NCI-H2227 (cell line): ENCODE data around the gene BUD13.

ENCODE experiments used
- DNase-seq: peaks from one replicate; lab custom pipeline; 2025; ENCODE audit not compliant: unreplicated experiment; lab: John Stamatoyannopoulos, UW

BUD13 gene

DNA sequence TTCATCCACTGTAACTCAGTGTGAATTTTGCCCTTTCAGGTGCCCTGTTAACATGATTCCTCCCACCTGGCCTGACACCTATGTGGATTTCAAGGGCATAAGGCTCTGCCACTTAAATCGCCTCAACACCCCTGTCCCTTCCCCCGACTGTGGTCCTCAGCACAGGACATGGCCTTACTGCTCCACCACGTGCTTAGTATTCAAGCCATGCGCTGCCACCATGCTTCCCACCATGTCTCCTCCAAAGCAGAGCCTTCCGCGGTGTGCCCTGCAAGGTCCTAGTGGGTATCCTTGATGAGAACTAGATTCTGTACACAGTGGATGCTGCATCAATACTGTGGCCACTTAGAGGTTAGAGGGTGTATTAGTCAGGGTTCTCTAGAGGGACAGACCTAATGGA, 51.9 kb downstream of the BUD13 start:
- no peak for DNase-seq

DNA sequence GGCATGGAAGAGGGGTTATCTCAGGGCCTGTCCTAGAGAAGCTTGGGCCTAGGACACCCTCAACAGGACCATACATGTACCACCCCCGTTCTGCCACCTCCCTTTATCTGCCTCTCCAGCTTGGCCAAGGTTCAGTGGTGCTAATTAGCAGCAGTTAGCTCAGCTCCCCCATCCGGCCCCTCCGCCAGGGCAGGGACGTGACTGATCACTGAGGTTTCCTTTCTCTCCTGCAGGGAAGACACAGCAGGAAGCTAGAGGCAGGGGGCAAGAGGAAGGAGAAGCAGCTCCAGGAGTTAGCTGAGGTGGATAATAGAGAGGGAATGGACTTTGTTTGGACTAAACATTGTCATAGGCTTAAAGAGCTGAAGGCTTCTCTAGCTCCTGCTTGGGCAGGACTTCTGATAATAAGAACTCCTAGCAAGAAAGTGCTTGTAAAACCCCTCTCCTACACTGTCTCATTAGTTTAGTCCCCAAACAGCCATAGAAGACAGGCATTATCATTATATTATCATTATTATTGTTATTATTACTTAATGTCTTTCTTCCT, 53.8 kb downstream of the BUD13 start:
- DNase-seq = no peak

DNA sequence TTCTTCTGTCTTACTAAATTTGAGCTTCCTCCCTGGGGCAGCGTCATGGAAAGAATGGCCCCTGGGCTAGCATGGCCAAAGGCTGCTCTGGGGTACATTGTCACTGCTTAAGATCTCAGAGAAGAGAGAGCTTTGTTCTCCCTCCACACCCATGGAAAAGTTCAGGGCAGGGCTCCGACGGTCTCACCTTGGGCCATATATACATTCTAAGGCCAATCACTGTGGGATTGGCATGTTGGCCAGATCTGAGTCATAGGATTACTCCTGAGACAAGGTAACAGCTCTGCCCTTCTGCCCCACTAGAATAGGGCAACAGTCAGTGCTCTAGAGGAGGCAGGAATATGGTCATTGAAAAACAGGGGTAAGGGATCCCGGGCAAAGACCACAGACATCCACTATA, 56.2 kb downstream of the BUD13 start:
- no peak for DNase-seq

DNA sequence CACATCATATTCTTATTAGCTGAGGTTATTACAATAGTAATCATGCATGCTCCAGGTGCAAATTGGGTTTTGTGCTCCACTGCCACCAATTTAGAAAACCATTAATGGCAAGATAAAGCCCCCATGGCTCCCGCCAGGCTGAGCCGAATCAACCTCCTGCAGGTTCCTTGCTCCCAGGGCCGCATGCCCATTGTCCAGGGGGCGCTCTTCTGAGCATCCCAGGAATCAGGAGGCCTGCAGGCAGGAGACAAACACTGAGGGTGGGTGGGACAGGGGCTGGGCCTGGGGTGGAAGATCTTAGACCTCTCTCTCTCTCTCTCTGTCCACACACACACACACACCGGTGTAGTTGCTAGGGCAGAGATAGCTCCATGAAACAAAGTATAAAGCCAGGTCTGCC, 57.4 kb downstream of the BUD13 start:
- DNase-seq = no peak

DNA sequence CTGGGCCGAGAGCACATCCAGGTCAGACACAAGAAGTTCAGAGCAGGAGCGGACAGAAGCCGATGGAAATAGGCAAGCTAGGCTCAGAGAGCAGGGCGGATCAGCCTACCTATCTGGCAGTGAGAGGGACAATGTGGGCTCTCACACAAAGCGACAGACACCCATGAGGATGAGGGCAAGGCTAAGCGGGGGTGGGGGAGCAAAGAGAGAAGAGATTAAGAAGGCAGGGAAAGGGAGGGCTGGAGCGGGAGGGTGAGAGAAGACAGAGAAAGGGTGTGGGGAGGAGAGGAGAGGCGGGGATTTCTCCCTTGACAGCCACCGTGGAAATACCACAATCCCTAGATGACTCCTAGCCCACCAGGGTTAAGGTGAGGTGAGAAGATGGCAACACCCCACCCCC, 57.9 kb downstream of the BUD13 start:
- no peak for DNase-seq

DNA sequence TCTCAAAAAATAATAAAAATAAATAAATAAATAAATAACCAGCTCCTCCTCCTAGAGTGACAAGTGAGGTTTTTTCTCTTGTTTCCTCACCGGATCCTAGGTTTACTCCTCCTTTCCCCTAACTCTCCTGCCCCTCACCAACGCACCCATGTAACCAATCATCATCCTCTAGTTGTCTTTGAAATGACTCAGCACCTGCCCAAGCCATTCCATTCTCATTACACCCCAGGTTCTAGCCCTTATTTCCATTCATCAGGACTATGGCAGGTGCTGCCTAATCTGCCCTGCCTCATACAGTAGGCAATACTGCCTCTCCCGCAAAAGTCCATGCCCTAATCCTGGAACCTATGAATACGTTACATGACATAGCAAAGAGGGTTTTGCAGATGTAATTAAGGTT, 60.4 kb downstream of the BUD13 start:
- DNase-seq = no peak

DNA sequence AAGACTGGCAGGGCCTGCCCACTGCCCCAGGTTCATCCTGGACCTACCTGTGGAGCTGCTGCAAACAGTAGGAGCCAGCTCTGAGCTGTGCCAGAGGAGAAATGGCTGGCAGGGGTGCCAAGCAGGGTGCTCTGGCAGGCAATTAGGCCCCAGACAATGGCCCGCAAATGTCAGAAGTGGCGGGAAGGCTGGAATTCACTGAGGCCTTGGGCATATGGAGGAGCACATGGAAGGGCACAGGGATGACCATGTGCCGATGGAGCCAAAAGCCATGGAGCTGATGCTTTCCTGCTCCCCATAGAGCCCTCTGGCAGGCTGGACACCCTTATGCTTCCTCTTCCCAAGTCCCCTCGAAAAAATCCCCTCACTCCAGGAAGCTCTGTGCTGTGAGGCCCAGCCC, 62.0 kb downstream of the BUD13 start:
- DNase-seq = no peak

DNA sequence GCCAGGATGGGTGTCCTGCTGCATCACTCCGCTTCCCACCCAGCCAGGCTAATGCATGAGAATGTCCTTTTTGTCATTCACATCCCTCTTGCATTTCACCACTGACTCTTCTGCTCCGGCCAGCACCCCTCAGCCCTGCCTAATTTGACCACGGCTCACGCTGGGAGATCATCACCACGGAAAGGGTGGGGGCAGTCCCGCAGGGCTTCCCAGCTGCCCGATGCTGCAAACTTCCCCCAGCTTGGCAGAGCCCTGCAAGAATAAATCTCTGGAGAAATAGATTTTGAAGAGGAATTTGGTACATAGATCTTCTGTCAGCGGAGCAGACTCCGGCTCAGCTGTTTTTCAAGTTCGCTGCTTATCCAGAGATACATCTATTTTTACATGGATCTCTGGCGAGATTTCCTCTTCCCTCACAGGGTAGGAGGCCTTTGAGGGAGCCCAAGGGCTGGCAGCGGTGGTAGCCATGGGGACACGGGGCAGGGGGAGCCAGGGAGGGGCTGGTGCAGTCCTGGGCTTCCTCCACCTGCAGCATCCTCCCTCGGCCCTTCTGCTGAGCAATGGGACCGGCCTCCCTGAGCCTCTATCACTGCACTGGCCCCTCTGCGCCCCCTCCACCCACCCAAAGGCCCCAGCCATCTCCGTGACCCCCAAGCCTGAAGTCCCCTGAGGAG, 62.6 kb downstream of the BUD13 start:
- DNase-seq = no peak

DNA sequence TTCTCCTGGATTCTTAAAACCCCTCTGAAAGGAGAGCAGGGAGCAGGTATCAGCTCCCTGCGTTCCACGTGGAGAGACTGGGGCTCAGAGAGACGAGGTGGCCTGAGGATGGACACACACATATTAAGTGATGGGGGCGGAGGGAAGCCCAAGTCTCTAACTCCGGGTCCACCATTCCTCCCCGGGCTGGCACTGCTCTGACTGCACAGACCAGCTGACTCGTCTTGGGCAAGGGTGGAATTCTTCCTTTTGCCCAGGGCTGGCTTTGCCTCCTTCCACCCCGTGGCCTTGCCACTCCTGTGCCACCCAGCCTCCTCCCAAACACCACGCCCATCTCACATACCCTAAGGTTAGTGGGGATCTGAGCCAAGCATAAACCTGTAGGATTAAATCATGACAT, 65.0 kb downstream of the BUD13 start:
- DNase-seq = no peak

DNA sequence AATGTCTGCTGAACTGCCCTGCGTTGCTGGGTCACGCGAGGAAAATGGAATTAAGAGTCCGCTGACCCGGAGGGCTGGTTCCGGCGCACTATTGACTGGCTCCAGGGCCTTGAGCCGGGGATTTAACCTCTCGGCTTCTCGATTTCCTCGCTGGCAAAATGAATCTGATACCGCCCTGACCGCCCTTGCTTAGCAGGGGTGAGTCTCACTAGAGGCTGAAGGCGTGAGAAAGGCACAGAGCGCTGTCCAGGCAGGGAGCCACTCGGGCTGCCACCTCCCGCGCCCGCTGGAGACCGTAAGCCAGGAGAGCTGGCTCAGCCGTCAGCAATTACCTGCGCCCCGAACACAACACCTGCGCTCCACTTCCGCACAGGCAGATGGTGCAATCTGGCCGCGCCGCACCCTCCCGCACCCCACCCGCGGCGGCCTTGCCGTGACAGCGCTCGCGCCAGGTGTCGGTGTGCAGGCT, 65.6 kb downstream of the BUD13 start:
- DNase-seq = no peak

DNA sequence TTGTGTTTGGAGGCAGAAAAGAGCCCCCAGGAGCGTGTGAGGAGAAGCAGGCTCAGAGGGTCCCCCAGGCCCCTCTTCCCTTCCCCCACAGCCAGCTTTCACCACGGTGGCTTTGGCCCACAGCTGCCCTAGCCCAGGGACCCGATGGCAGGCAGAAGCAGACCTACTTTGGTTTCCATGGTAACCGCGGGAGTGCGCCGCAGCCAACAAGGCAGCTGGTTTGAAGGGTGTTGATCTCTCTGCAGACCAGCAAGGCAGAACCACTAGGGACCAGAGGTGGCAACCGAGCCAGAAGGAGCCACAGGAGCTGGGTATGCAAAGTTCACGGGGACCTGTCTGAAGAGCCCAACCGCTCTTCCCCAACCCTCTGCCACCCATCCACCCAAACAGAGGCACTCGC, 69.4 kb downstream of the BUD13 start:
- DNase-seq = peak; percentile 83

DNA sequence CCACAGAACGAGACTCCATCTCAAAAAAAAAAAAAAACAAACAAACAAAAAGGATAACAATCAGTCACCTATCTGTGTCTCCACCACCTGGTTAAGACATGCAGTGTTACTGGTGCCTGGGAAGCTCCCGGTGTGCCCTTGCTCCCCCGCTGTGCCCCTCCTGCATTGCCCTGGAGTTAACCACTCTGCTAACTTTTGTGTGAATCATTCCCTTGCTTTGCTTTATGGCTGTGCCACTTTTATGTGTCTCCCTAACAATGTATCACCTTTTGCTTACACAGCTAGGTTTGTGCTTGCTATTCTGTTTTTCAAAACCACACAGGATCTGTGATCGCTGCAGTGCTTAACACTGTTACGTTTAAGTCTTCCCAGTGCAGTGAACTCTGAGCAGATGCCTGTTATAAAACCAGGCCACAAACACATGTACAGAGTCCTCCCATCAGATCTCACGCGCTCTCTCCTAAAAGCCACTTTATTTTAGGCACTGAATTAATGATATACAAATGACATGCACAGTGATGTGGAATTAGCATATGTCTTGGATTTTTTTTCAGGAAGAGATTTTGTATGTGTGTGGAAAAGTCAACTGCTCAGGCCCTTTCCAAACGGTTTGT, 69.9 kb downstream of the BUD13 start:
- no peak for DNase-seq

DNA sequence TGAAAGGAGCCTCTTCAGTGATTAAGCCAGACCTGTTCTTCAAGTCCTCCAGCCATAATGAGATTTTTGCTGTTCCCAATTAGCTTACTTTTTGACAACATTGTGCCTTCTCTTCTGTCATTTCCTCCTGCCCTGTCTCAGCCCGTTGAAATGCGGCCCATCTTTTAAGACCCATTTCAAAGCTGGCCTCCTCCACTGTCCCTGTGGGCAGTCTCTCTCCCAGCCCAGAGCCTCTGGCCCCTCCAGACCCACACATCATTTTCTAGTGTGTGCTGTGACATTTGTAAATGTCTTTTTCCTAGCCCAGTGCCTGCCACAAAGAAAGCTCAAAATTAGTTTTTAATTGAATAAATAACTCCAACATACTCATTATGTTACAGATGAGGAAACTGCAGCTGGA, 70.9 kb downstream of the BUD13 start:
- no peak for DNase-seq

DNA sequence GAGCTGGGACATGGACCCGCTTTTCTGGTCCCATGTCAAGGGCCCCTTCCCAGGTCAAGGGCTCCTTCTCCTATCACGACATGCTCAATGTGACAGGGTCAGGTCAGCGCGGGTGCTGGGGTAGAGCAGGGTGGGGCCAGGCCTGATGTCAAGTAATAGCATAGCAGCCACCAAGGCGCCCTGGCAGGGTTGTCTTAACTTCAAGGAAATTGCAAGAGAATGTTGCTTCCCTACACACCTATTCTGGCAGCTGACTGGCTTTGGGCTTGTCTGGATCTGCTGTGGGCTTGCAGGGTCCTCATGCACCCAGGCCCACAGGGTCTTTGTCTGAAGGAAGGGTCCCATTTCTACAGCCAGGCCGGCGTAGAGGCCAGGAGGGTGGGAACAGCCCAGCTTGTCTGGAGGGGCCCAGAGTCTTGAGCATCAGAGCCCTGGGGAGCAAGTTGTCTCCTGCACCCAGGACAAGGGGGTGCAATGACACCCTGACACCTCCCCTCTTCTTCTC, 71.4 kb downstream of the BUD13 start:
- no peak for DNase-seq

DNA sequence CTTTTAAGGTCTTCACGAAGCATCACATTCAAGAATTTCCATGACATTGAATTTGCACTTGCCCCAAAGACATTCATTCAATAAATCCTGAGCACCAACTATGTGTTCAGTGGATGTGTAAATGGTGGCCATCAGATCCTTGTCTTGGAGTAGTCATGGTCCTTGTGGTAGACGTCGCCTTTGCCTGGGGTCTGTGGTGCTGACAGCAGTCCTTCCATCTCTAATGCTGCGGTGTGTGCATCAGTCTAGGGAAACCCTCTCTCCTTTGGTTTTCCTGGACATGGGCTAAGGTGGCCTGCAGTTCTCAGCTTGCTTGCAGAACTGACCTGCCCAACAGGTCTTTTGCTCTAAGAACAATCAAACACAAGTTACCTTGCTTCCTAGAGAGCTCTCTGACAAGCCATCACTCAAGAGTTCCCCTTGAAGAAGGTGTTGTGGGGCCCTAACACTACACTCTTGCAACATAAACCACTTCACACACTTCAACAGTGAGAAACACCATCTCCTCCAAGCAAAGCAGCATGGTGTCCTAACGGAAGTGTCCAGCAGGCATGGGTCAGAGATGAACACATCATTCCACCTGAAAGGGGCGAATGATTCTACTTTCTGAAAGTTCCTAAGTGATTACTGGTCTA, 72.1 kb downstream of the BUD13 start:
- no peak for DNase-seq
